GM18520 (cell line): Measurements from ENCODE around the gene SPATA31E1.
"Not testable (repeated sequence)": the region's sequence is repeated elsewhere in the genome, so short reads cannot be mapped to it uniquely, and the experiment has no call there.

Source experiments
- ATAC-seq: cut with Tn5 transposase; IDR thresholded peaks from one replicate; pipeline ENCODE4 v1.9.1; 2021; ENCODE audit not compliant: unreplicated experiment

Gene SPATA31E1

DNA sequence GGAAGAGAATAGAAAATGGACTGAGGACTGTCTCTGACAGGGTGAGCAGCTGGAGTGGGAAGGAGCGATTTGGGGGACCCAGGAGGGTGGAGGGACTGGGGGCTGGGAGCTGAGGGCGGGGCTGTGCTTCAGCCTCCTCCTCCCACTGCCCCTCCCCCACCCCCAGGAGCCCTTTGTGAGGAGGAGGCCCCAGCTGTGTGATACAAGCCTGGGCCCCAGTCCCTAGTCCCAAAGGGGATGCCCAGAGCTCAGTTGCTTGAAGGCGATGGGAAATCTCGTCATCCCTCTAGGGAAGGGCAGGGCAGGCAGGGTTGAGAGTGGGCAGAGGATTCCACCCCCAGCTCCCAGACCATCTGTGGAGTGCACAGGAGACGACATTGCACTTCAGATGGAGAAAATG, at the start of gene SPATA31E1:
SPATA31E1 (plus strand) TSS at position 251 of the 400 bp plus-strand sequence; CDS start at position 266, 15 bp downstream.
- ATAC-seq, result no peak

- no peak for ATAC-seq
Measured at GRCh38 chr9:87834357-87834756, 48.3 kb upstream of the SPATA31E1 start.

DNA sequence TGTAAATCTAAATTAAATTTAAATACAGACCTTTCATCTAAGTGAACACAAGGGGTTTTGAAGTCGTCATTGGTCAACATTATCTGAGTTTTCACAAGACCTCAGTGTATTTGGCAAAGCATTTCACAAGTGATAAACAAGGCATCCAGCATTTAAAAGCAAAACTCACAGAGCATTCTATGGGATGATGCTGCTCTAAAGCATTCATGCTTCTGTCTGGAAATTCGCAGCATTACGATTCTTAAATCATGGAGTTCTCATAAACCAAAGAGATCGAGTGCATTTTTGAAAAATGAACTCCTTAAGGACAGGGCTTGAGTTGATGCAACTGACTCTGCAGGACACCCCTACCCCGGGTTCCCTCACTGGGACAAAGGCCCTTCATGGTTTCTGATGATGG, 46.1 kb upstream of the SPATA31E1 start:
- ATAC-seq, result no peak

GRCh38 chr9:87836951-87837705, 45.5 kb upstream of the SPATA31E1 start:
- no peak for ATAC-seq

DNA sequence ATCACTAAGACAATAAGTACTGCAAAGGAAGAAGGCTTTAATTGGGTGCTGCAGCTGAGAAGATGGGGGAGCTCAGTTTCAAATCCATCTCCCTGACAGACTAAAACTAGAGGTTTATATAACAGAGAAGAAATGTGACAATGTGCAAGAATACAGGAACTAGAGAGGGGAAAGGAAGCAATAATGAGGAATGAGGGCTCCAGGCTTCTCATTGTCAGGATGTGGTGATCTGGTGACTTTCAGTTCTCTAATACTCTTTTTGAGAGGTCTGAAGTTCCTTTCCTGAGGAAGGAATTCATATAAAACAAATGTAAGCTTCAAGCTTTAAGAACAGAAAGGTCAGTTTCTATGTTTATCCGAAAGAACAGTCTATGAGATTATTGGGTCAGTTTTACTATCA, 42.5 kb upstream of the SPATA31E1 start:
- ATAC-seq, result no peak

DNA sequence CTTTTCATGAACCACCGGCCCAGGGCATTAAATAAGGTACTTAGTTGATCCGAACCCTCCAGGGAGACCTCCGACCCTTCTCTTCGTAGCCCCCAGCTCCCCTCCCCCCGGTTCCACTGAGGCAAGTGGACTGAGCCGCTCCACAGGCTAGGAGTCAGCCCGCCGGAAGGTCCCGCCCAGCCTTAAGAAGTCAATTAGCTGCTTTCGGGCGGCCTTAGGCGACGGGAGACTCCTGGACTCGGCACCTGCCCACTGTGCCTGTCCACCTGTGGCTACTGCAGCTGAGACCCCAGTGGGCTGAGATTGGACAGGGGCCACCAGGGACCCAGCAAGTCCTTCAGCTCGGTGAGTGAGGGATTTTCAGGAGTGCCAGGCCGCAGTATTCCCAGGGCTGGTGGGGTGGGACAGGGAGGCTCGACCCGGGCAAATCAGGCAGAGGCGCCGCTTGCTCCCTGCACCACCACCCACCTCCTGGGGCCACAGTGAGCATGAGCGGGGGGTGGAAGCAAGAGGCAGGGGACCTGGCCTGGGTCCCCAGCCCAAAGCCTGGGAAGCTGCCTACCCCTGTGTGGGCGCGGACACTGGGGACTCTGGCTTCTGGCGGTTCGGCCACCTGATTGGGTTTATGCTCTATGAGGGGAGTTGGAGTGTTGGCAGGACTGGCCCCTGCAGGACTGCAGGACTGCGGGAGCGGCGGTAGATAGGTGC, 39.6 kb upstream of the SPATA31E1 start:
- ATAC-seq, result no peak

DNA sequence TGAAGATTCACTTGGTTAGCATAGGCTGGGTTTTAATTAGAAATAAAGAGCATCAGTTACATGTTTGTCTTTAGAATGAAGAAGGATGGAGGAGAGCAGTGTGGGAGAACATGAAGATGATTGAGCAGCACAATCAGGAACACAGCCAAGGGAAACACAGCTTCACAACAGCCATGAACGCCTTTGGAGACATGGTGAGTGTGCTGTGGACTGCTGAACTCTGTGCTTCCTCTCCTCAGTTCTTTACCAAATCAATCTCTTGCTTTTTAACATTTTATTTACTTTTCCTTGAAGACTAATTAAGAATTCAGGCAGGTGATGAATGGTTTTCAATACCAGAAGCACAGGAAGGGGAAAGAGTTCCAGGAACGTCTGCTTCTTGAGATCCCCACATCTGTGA, 38.2 kb upstream of the SPATA31E1 start:
- ATAC-seq, result no peak

GRCh38 chr9:87847817-87848216, 34.9 kb upstream of the SPATA31E1 start:
- ATAC-seq, result not testable (repeated sequence)

DNA sequence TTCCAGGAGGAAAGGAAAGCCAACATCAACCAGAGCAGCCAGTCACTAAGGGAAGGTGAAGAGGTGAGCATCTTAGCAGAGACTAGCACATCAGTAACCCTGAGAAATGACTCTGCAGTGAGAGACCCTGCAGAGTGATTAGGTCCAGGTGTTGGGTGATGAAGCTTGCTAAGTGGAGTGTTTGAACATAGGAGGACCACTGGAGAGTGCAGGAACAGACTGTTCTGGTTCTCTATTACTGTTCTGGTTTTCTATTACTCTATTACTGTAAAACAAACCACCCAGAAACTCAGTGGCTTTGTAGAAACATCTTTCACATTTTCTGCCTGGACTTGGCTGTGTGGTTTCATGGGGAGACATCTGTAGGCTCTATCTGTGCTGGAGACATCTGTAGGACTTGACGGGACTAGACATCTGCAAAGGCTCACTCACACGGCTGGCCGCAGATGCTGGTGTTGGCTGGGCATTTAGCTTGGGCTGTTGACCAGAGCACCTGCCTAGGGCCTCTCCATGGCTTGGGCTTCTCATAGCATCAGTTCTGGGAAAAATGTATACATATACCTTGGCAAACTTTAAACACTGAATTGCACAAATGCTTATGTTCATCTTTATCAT, 33.4 kb upstream of the SPATA31E1 start:
- no peak for ATAC-seq

DNA sequence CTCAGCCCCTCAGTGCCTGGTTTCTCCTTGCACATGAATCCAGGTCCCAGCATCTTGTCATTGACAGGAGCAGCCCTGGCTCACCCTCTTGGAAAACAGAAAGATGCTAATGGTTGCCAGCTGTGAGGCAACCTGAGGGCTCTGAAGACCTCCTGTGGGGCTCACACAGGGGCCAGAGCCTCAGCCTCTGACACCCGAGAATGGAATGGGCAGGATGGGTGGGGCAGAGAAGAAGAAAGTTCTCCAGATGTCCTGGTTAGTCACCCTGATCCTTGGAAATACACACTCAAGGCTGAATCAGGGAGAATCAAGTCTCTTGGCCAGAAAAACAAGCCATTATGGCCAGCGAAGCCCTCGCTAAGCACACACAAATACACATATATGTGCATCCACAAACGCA, 32.3 kb upstream of the SPATA31E1 start:
- no peak for ATAC-seq

GRCh38 chr9:87851186-87851585, 31.5 kb upstream of the SPATA31E1 start:
- not testable (repeated sequence) for ATAC-seq

- no peak for ATAC-seq
Measured at GRCh38 chr9:87853302-87853701, 29.4 kb upstream of the SPATA31E1 start.

GRCh38 chr9:87853876-87854579, 28.6 kb upstream of the SPATA31E1 start:
- no peak for ATAC-seq

DNA sequence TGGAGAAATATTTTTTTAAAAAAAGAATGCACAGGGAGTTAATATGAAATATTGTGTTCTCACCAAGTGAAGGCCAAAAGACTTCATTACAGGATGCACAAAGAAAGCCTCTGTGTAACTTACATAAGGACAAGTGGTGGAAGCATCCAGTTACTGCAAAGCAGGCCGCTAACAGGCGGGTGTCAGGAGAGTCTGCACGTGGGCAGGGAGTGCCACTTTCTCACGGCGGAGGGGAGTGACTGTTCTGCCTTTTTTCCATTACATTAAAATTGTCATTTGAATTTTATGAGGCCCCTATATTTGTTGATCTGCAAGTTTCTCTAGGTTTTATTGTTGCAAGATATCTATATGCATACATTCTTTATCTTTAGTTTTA, 28.1 kb upstream of the SPATA31E1 start:
- no peak for ATAC-seq

GRCh38 chr9:87855061-87855460, 27.6 kb upstream of the SPATA31E1 start:
- ATAC-seq, result no peak

DNA sequence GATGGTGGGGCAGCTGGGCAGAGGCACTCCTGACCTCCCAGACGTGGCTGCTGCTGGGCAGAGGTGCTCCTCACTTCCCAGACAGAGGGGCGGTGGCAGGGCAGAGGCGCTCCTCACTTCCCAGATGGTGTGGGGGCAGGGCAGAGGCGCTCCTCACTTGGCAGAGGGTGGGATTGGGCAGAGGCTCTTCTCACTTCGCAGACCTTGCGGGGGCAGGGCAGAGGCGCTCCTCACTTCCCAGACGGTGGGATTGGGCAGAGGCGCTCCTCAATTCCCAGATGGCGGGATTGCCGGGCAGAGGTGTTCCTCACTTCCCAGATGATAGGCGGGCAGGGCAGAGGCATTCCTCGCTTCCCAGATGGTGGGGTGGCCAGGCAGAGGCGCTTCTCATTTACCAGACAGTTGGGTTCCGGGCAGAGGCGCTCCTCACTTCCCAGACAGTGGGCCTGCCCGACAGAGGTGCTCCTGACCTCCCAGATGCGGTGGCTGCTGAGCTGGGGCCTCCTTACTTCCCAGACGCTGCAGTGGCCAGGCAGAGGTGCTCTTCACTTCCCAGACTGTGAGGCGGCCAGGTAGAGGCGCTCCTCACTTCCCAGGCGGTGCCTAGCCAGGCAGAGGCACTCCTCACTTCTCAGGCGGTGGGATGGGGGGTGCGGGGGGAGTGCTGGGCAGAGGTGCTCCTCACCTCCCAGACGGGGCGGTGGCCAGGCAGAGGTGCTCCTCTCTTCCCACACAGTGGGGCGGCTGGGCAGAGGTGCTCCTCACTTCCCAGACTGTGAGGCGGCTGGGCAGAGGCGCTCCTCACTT, 25.3 kb upstream of the SPATA31E1 start:
- ATAC-seq, result no peak

DNA sequence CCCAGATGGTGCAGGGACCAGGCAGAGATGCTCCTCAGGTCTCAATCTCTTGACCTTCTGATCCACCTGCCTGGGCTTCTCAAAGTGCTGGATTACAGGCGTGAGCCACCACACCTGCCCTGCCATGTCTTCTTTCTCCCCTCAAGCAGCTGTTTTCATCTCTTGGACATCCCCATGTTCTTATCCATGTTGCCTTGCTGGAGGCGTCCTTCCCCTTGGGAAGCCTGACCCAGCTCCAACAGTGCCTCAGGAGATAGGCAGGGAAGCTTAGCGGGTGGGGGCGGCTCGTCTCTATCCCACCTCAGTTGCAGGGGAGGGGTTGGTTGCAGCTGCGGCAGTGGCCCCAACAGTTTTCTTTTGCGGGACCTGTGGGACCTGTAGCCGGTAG, 24.7 kb upstream of the SPATA31E1 start:
- ATAC-seq, result no peak

GRCh38 chr9:87859137-87859536, 23.5 kb upstream of the SPATA31E1 start:
- no peak for ATAC-seq

DNA sequence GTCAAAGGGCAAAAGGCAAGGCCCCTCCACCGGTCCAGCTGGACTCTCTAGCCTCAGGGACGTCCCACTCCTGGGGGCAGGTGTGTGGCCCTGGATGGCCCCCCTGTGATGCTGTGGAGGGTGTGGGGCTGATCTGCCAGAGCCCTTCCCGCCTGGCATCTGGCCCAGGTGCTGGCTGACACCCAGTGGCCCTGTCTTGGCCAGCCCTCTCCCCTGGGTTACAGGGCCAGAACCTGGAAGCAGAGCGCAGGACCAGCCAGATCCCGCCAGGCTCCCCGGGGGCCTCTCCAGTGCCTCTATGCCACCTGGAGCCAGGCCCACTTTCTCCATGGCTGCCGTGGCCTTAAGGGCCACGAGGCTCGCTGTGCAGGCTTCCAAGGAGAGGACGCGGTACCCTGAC, 22.9 kb upstream of the SPATA31E1 start:
- ATAC-seq, result no peak

DNA sequence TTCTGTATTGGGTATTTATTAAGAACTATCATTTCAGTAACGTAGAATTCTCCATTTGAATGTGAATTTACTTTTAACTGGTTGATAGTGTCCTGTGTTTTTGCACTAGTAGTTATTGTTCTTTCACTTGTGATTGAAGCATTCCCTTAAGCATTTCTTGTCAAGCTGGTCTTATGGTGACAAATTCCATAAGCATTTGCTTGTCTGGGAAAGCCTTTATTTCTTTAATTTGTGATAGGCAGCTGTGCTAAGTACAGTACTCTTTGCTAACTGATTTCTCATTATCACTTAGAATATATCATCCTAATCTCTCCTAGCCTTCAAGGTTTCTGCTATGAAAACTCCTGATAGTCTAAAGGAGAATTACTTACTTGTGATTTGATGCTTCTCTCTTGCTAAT, 21.3 kb upstream of the SPATA31E1 start:
- no peak for ATAC-seq
